Measurements from ENCODE around the gene KCNJ15. TPM values are rescaled to one million over a fixed set of nuclear protein-coding genes. Genes with fewer than 3 reads are reported as not detected.

KCNJ15 gene
- total and polyA plus RNA-seq, 10 of the 15 experiments (the other 5 are each of a cell fraction or from before 2014, with no cell fraction given) = 0.05 to 2.7 (median 0.33) TPM; not detected in 6

- no peak for TF ChIP-seq E4F1 (IDR thresholded peaks at IDR 0.05; ENCODE audit: borderline replicate concordance, partially characterized antibody)
- TF ChIP-seq ZNF207 (IDR thresholded peaks at IDR 0.05; ENCODE audit: borderline replicate concordance) = no peak
- no peak for TF ChIP-seq CREM (IDR thresholded peaks at IDR 0.05; ENCODE audit: low read depth)
- TF ChIP-seq FOXM1 (IDR thresholded peaks at IDR 0.05; ENCODE audit: low read depth, low read length) = no peak
- TF ChIP-seq ZBED1 (IDR thresholded peaks at IDR 0.05; ENCODE audit: borderline replicate concordance) = no peak
- TF ChIP-seq FOS (IDR thresholded peaks at IDR 0.05; ENCODE audit: borderline replicate concordance, extremely low read depth, insufficient read length) = no peak
- TF ChIP-seq BCL11A (IDR thresholded peaks at IDR 0.05; ENCODE audit: low read depth, low read length) = peak; percentile 94
- TF ChIP-seq TCF12 (IDR thresholded peaks at IDR 0.05; ENCODE audit: low read depth, low read length) = no peak
- no peak for TF ChIP-seq BCLAF1 (IDR thresholded peaks at IDR 0.05)
- no peak for TF ChIP-seq RAD21 (IDR thresholded peaks at IDR 0.05; ENCODE audit: insufficient read depth, low read depth, low read length)
- TF ChIP-seq CTCF (IDR thresholded peaks at IDR 0.05 in 2 of 3, conservative IDR thresholded peaks at IDR 0.05 in 1 of 3; ENCODE audit: control insufficient read depth in 2 of 3, extremely low read depth in 1 of 3, insufficient read depth in 1 of 3, low read depth in 3 of 3, low read length in 3 of 3) = no peak
- no peak for TF ChIP-seq NFXL1 (IDR thresholded peaks at IDR 0.05; ENCODE audit: borderline replicate concordance)
- no peak for TF ChIP-seq CHD4 (IDR thresholded peaks at IDR 0.05)
- no peak for TF ChIP-seq ZBTB4 (CRISPR knock-in tag; IDR thresholded peaks at IDR 0.05)
- no peak for TF ChIP-seq PML (IDR thresholded peaks at IDR 0.05; ENCODE audit: low read length)
- TF ChIP-seq EP300 (IDR thresholded peaks at IDR 0.05; ENCODE audit: borderline replicate concordance in 1 of 2, control insufficient read depth in 1 of 2, low read depth in 2 of 2, low read length in 2 of 2) = peak; percentile 61 to 98
- TF ChIP-seq ZBTB33 (IDR thresholded peaks at IDR 0.05) = no peak
- no peak for TF ChIP-seq HCFC1 (IDR thresholded peaks at IDR 0.05; ENCODE audit: low read length)
Measured at GRCh38 chr21:38249256-38249655, 7.5 kb upstream of the KCNJ15 start (continued).

Data from GM12878 (cell line).